ENCODE results near the gene SPATA46.
"Not testable (repeated sequence)": the region's sequence is repeated elsewhere in the genome, so short reads cannot be mapped to it uniquely, and the experiment has no call there.

Gene SPATA46

GRCh38 chr1:162373072-162373427 is 3.6 kb downstream of the SPATA46 start:
- no peak for DNase-seq

GRCh38 chr1:162372159-162373071 is 4.2 kb downstream of the SPATA46 start:
- no peak for DNase-seq

- DNase-seq = no peak
Observed at GRCh38 chr1:162371611-162372010, 5.0 kb downstream of the SPATA46 start.

GRCh38 chr1:162370721-162371120 is 5.9 kb downstream of the SPATA46 start:
- DNase-seq = no peak

GRCh38 chr1:162370161-162370560 is 6.5 kb downstream of the SPATA46 start:
- DNase-seq = no peak

GRCh38 chr1:162369571-162369970 is 7.1 kb downstream of the SPATA46 start:
- no peak for DNase-seq

- DNase-seq = no peak
Observed at GRCh38 chr1:162368451-162368850, 8.2 kb downstream of the SPATA46 start.

- DNase-seq = no peak
Observed at GRCh38 chr1:162367772-162368171, 8.9 kb downstream of the SPATA46 start.

- no peak for DNase-seq
Observed at GRCh38 chr1:162367073-162367472, 9.6 kb downstream of the SPATA46 start.

- DNase-seq = no peak
Observed at GRCh38 chr1:162366671-162367070, 10.0 kb downstream of the SPATA46 start.

GRCh38 chr1:162366149-162366548 is 10.5 kb downstream of the SPATA46 start:
- no peak for DNase-seq

GRCh38 chr1:162365284-162366020 is 11.2 kb downstream of the SPATA46 start:
- no peak for DNase-seq

GRCh38 chr1:162364498-162364897 is 12.2 kb downstream of the SPATA46 start:
- DNase-seq = no peak

- no peak for DNase-seq
Observed at GRCh38 chr1:162363823-162364222, 12.8 kb downstream of the SPATA46 start.

- no peak for DNase-seq
Observed at GRCh38 chr1:162361349-162361748, 15.3 kb downstream of the SPATA46 start.

GRCh38 chr1:162360874-162361260 is 15.8 kb downstream of the SPATA46 start:
- no peak for DNase-seq

- no peak for DNase-seq
Observed at GRCh38 chr1:162360237-162360873, 16.3 kb downstream of the SPATA46 start.

GRCh38 chr1:162359523-162360236 is 17.0 kb downstream of the SPATA46 start:
- DNase-seq = no peak

GRCh38 chr1:162358928-162359327 is 17.7 kb downstream of the SPATA46 start:
- no peak for DNase-seq

- DNase-seq = no peak
Observed at GRCh38 chr1:162357681-162358266, 18.9 kb downstream of the SPATA46 start.

GRCh38 chr1:162353702-162354101 is 23.0 kb downstream of the SPATA46 start:
- no peak for DNase-seq

GRCh38 chr1:162353078-162353477 is 23.6 kb downstream of the SPATA46 start:
- DNase-seq = no peak

- DNase-seq = not testable (repeated sequence)
Observed at GRCh38 chr1:162351874-162352273, 24.8 kb downstream of the SPATA46 start.
